Nephron (organoid): ENCODE data around the gene MARCKS.

Experiments
- H3K27ac Mint-ChIP-seq, 3 experiments: 2 replicates each; pipeline ENCODE4 v1.8.0; 2020; ENCODE audit warnings: mixed read lengths in 3 of 3, mild to moderate bottlenecking in 2 of 3, moderate library complexity in 1 of 3
- H3K27me3 Mint-ChIP-seq: 2 replicates; pipeline ENCODE4 v1.8.0; 2021; ENCODE audit warnings: low read depth, mild to moderate bottlenecking, moderate library complexity, mixed read lengths
- H3K36me3 Mint-ChIP-seq: 2 replicates; pipeline ENCODE4 v1.8.0; 2020; ENCODE audit warnings: low read depth, mixed read lengths
- H3K4me1 Mint-ChIP-seq: 2 replicates; pipeline ENCODE4 v1.8.0; 2020; ENCODE audit warnings: mixed read lengths
- H3K4me3 Mint-ChIP-seq, 3 experiments: 2 replicates each; pipeline ENCODE4 v1.8.0; 2020; ENCODE audit warnings: mild to moderate bottlenecking in 3 of 3, mixed read lengths in 3 of 3, moderate library complexity in 2 of 3
- H3K9me3 Mint-ChIP-seq: 2 replicates; pipeline ENCODE4 v1.8.0; 2020; ENCODE audit warnings: mixed read lengths
- TF ChIP-seq, protein P1 (sequence below), 3 experiments: fragments of 200-600 bp; sonication (generic); IDR thresholded peaks; one replicate each; pipeline ENCODE4 v1.5.0; 2021; ENCODE audit warnings: antibody characterized with exemption in 3 of 3; ENCODE audit not compliant: unreplicated experiment in 3 of 3

Gene MARCKS

DNA sequence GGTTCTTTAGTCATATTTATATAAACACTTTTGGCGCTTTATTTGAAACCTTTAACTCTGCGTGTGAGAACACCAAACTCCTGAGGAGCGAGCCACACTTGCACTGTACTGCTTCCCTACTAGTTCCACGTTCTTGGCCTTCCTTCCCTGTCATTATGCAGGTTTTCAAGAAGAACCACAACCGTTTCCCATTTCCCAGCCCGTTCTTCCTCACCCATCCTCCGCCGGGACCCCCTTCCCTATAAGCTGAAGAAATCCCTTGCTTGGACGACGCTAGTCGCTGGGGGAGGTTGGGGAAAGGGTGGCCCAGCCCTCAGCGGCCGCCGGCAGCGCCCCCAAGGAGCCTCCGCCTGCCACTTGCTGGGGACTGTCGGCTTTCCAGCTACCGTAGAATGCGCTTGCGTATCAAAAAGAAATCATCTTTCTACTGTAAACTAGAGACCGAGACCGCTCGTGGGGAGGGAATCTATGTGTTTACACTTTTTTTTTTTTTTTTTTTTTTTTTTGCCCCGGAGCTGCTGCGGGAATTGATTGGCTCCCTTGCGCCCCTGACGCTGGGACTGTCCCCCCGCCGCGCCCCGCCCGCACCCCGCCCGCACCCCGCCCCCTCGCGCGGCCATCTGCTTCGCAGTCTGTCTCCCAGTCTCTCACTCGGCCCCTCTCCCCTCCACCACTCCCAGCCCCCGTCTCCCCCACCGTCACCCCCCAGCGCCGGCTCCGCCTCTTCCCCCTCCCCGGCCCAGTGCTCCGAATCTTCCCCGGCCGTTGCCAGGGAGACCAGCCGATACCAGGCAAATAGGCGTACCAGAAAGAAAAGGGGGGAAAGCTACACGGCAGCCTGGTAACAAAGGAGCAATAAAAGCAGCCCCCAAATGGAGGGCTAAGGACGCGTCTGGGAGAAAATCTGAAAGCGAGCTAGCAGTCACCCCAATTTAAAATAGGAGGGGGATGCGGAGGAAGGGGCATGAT, 2.3 kb upstream of the MARCKS start:
- TF ChIP-seq, protein P1, sequence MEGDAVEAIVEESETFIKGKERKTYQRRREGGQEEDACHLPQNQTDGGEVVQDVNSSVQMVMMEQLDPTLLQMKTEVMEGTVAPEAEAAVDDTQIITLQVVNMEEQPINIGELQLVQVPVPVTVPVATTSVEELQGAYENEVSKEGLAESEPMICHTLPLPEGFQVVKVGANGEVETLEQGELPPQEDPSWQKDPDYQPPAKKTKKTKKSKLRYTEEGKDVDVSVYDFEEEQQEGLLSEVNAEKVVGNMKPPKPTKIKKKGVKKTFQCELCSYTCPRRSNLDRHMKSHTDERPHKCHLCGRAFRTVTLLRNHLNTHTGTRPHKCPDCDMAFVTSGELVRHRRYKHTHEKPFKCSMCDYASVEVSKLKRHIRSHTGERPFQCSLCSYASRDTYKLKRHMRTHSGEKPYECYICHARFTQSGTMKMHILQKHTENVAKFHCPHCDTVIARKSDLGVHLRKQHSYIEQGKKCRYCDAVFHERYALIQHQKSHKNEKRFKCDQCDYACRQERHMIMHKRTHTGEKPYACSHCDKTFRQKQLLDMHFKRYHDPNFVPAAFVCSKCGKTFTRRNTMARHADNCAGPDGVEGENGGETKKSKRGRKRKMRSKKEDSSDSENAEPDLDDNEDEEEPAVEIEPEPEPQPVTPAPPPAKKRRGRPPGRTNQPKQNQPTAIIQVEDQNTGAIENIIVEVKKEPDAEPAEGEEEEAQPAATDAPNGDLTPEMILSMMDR (IDR thresholded peaks at IDR 0.05; ENCODE audit: unreplicated experiment in 3 of 3), result peak in 1 of 3 experiments; percentile 12
- Mint-ChIP-seq H3K4me3 (no peak overlapping the region), H3K36me3 (peaks cover 9% of the 10 kb centered on the region), H3K9me3 (no peaks in the 10 kb centered on the region), H3K27ac (no peak overlapping the region), H3K4me1 (peaks cover 13% of the 10 kb centered on the region), H3K27me3 (no peaks in the 10 kb centered on the region)

DNA sequence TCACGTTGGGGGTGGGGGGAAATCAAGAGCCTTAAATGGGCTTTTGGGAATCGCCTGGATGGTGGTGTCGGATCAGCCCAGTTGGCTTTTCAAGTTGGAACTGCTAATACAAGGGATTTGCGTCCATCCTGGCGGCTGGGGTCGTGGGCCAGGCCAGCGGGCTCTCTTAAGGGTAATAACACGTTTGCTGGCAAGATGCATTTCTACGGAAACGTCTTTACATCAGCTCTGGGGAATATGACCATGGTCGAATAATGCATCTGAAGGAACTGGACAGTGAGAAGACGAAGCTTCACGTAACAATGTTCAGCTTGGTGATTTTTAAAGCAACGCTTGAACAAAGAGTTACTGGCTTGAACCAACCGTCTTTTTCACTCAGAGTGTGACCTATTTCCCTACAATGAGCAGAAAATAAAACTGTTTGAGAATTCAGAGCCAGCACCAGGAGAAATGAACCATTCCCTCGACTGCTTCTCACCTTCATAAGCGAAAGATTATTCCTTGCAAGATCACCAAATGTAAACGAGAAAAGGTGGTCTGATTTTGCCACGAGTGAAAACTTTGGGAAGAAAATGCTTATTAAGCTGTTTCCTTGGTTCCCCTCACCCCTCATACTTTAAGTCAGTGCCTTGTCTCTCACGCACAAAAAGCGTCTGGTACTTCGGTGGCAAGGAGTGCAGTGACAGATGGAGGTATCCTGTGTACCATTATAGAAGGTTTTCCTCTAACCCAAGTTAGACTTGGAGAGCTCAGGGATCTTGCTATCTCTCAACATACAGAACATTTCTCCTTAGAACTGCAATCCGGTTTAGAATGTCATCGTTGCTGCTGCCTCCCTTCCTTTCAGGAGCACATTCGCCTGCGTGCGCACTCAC, 1.4 kb upstream of the MARCKS start:
- TF ChIP-seq, protein P1 (IDR thresholded peaks at IDR 0.05; ENCODE audit: unreplicated experiment in 3 of 3), result no peak
- peaks cover 14% of the 10 kb centered on the region for H3K36me3 Mint-ChIP-seq
- H3K4me3 Mint-ChIP-seq, result no peak overlapping the region
- H3K27me3 Mint-ChIP-seq, result peaks cover 3% of the 10 kb centered on the region
- peaks cover 3% of the 10 kb centered on the region for H3K9me3 Mint-ChIP-seq
- peaks cover 16% of the 10 kb centered on the region for H3K4me1 Mint-ChIP-seq
- no peak overlapping the region for H3K27ac Mint-ChIP-seq

DNA sequence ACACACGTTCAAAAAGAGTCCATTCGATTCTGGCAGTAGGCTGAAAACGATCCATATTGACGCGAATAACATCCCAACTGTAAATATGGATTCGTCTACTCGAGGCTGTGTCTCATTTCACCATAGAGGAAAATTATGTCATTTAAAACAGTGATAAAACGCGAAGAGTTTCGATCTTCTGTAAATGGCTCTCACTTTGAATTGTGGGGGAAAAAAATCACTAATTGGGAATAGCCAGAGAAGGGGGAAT, 845 bp upstream of the MARCKS start:
- Mint-ChIP-seq H3K4me3 (no peak overlapping the region), H3K4me1 (peaks cover 20% of the 10 kb centered on the region), H3K9me3 (peaks cover 3% of the 10 kb centered on the region), H3K27ac (no peak overlapping the region), H3K27me3 (peaks cover 4% of the 10 kb centered on the region), H3K36me3 (peaks cover 19% of the 10 kb centered on the region)
- TF ChIP-seq, protein P1 (IDR thresholded peaks at IDR 0.05; ENCODE audit: unreplicated experiment in 3 of 3), result no peak

DNA sequence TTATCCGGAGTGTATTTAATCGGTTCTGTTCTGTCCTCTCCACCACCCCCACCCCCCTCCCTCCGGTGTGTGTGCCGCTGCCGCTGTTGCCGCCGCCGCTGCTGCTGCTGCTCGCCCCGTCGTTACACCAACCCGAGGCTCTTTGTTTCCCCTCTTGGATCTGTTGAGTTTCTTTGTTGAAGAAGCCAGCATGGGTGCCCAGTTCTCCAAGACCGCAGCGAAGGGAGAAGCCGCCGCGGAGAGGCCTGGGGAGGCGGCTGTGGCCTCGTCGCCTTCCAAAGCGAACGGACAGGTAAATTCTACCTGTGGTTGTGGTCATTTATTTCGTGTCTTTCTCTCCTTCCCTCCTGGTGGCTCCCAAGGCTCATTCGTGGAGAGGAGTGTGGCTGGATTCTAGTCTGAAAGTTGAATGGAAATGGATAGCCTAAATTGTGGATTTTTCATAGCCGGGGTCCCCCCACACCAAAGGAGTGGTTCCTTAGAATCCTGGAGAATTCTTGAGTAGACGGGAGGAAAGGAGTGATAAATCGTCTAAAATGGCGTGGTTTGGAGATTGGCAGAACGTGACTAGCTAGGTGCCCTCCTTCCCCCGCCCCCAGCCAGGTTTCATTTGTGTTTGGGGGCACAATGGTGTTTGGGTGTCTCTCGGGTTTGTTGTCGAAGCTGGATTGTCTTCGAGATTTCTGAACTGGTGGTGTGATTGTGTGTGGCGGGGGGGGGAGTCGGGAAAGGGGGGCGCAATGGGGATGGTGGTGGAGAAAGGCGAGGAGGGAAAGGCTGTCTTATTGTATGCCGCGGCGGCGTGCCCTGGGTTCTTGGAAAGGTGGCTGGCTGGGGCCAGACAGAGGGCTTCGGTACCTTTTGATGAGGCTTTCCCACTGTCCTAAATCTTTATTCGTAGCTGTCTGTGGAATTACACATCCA, 673 bp downstream of the MARCKS start:
- peaks cover 4% of the 10 kb centered on the region for H3K27me3 Mint-ChIP-seq
- H3K27ac Mint-ChIP-seq, result no peak overlapping the region
- TF ChIP-seq, protein P1 (IDR thresholded peaks at IDR 0.05; ENCODE audit: unreplicated experiment in 3 of 3), result no peak
- peaks cover 3% of the 10 kb centered on the region for H3K9me3 Mint-ChIP-seq
- H3K4me1 Mint-ChIP-seq, result peaks cover 26% of the 10 kb centered on the region
- H3K4me3 Mint-ChIP-seq, result no peak overlapping the region
- H3K36me3 Mint-ChIP-seq, result peaks cover 35% of the 10 kb centered on the region

DNA sequence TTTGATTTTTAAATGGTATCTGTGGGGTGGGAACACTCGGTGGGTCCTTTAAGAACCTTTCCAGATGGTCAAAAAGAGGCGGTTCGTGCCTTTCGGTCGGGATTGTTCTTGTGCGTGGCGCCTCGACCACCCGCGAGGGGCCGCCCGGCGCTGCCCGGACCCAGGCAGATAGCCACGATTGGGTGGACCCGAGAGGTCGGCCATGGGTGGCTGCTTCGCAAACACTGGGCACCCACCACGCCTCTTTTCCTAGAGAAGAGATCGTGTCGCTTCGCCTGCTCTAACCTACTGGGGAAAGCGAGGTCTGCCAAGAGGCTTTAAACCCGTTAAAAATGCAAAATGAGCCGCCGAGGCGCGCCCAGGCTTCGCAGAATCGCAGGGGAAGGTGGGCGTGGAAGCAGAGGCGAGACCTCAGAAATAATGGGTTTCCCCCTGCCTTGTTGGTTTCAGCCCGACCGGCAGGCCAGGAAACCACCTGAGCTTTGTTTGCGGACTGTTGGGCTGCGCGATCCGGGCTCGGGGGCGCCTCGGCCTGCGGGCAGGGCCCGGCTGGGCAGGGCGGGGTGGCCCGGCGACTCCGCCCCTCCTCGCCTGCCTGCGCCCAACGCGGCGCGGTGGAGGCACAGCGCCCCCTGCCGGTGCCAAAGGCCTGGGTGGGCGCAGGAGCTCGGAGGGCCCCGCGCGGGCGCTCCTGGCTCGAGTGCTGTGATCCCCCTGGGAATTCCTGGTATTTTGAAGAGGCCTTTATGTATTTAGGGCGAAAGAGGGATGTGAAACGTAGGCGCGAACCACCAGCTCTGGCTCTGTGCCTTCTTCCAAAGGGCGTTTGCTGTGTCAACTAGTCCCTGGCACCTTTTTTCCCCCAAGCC, 1.6 kb downstream of the MARCKS start:
- H3K9me3 Mint-ChIP-seq, result peaks cover 3% of the 10 kb centered on the region
- TF ChIP-seq, protein P1 (IDR thresholded peaks at IDR 0.05; ENCODE audit: unreplicated experiment in 3 of 3), result peak; percentile 94 to 99 (median 99)
- peak overlapping the region in 1 of 3 experiments; percentile 95 for H3K4me3 Mint-ChIP-seq
- H3K27me3 Mint-ChIP-seq, result peaks cover 4% of the 10 kb centered on the region
- peak overlapping the region in 1 of 3 experiments; percentile 98 for H3K27ac Mint-ChIP-seq
- peaks cover 37% of the 10 kb centered on the region for H3K36me3 Mint-ChIP-seq
- H3K4me1 Mint-ChIP-seq, result peaks cover 20% of the 10 kb centered on the region
